ENCODE measurements around the gene ZNFX1. TPM values are rescaled to one million over a fixed set of nuclear protein-coding genes. Genes with fewer than 3 reads are reported as not detected.

The ZNFX1 gene
- total and polyA plus RNA-seq, 9 of the 15 experiments (the other 6 are each of a cell fraction or from before 2014, with no cell fraction given) = 3.8 to 13.8 (median 10.3) TPM

- ATAC-seq = peak; percentile 19; the same call in 2 of the 3 replicates
- intact Hi-C loops (cut with micrococcal nuclease) = loop anchor here (5.0 kb wide), 1 partner anchor 38 kb away; no protein-coding TSS in a partner anchor
- Histone ChIP-seq H2AFZ (ENCODE audit: low read depth, low read length) (peak overlapping the region; percentile 98), H3K9ac (ENCODE audit: insufficient read depth in 1 of 2, low read depth in 2 of 2, low read length in 2 of 2) (peak overlapping the region; percentile 90 to 97), H4K20me1 (replicated peaks; ENCODE audit: control insufficient read depth, insufficient read depth, low read length) (no peaks in the 10 kb centered on the region), H3K27ac (ENCODE audit: extremely low read depth, low read depth, low read length) (peak overlapping the region; percentile 76), H3K4me3 (peak overlapping the region; percentile 77), H3K27me3 (ENCODE audit: control insufficient read depth in 2 of 2, insufficient read depth in 2 of 2, low read length in 2 of 2) (no peaks in the 10 kb centered on the region), H3K4me1 (replicated peaks in 1 of 2; ENCODE audit: control insufficient read depth in 2 of 2, insufficient read depth in 2 of 2, low read length in 2 of 2) (peaks cover 14 to 19% of the 10 kb centered on the region in 2 experiments; a peak in 4 of 5 replicates), H3K79me2 (ENCODE audit: control insufficient read depth, insufficient read depth, low read length) (peaks cover 22% of the 10 kb centered on the region), H3K9me3 (replicated peaks; ENCODE audit: control insufficient read depth, insufficient read depth, low read depth, low read length) (no peaks in the 10 kb centered on the region), H3K4me2 (ENCODE audit: insufficient read depth, low read length) (peak overlapping the region; percentile 98), H3K9me1 (ENCODE audit: control insufficient read depth, insufficient read depth, low read length) (no peaks in the 10 kb centered on the region), H3K36me3 (ENCODE audit: control insufficient read depth, insufficient read depth, low read length) (peaks cover 42% of the 10 kb centered on the region)
- in situ Hi-C loops (cut with MboI) = loop anchor here (5.0 kb wide), 1 partner anchor 88 kb away; no protein-coding TSS in a partner anchor
- WGBS (ENCODE audit: insufficient coverage, low coverage, missing lambda C conversion rate) = 24% methylated on average over 23 of the region's 28 CpGs
- DNase-seq (ENCODE audit: extremely low read depth in 1 of 4, low spot score in 3 of 4) = peak in 2 of 4 experiments; percentile 32 to 33
- FAIRE-seq = peak; percentile 44
- CTCF ChIA-PET (ENCODE audit: low intra/inter-chr PET ratio) = no interaction called here
- POLR2A ChIA-PET = interaction anchor here (0.7 kb wide), 2 partner anchors 8 to 320 kb away, joined by 3 to 4 read pairs; no protein-coding TSS in a partner anchor
- no TSS peak for BruUV-seq (replicated peaks)
- no peak for TF ChIP-seq FOXK2 (conservative IDR thresholded peaks at IDR 0.05 in 1 of 2, IDR thresholded peaks at IDR 0.05 in 1 of 2; ENCODE audit: low read depth in 2 of 2)
- TF ChIP-seq EGR1 (conservative IDR thresholded peaks at IDR 0.05) = peak; percentile 55
- TF ChIP-seq, protein P1, sequence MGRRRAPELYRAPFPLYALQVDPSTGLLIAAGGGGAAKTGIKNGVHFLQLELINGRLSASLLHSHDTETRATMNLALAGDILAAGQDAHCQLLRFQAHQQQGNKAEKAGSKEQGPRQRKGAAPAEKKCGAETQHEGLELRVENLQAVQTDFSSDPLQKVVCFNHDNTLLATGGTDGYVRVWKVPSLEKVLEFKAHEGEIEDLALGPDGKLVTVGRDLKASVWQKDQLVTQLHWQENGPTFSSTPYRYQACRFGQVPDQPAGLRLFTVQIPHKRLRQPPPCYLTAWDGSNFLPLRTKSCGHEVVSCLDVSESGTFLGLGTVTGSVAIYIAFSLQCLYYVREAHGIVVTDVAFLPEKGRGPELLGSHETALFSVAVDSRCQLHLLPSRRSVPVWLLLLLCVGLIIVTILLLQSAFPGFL (CRISPR knock-in tag; IDR thresholded peaks at IDR 0.05) = no peak
- TF ChIP-seq, protein P2, sequence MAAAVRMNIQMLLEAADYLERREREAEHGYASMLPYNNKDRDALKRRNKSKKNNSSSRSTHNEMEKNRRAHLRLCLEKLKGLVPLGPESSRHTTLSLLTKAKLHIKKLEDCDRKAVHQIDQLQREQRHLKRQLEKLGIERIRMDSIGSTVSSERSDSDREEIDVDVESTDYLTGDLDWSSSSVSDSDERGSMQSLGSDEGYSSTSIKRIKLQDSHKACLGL (CRISPR knock-in tag; IDR thresholded peaks at IDR 0.05; ENCODE audit: borderline replicate concordance, poor library complexity, severe bottlenecking) = no peak
- no peak for TF ChIP-seq NUFIP1 (IDR thresholded peaks at IDR 0.05; ENCODE audit: partially characterized antibody)
- TF ChIP-seq POLR2G (IDR thresholded peaks at IDR 0.05; ENCODE audit: low read depth, low read length) = peak; percentile 57; the same call in 1 of the 2 replicates
- TF ChIP-seq, protein P3, sequence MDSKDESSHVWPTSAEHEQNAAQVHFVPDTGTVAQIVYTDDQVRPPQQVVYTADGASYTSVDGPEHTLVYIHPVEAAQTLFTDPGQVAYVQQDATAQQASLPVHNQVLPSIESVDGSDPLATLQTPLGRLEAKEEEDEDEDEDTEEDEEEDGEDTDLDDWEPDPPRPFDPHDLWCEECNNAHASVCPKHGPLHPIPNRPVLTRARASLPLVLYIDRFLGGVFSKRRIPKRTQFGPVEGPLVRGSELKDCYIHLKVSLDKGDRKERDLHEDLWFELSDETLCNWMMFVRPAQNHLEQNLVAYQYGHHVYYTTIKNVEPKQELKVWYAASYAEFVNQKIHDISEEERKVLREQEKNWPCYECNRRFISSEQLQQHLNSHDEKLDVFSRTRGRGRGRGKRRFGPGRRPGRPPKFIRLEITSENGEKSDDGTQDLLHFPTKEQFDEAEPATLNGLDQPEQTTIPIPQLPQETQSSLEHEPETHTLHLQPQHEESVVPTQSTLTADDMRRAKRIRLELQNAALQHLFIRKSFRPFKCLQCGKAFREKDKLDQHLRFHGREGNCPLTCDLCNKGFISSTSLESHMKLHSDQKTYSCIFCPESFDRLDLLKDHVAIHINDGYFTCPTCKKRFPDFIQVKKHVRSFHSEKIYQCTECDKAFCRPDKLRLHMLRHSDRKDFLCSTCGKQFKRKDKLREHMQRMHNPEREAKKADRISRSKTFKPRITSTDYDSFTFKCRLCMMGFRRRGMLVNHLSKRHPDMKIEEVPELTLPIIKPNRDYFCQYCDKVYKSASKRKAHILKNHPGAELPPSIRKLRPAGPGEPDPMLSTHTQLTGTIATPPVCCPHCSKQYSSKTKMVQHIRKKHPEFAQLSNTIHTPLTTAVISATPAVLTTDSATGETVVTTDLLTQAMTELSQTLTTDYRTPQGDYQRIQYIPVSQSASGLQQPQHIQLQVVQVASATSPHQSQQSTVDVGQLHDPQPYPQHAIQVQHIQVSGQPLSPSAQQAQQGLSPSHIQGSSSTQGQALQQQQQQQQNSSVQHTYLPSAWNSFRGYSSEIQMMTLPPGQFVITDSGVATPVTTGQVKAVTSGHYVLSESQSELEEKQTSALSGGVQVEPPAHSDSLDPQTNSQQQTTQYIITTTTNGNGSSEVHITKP (IDR thresholded peaks at IDR 0.05; ENCODE audit: partially characterized antibody) = peak; percentile 68
- TF ChIP-seq SIN3A (IDR thresholded peaks at IDR 0.05; ENCODE audit: borderline replicate concordance in 2 of 2, control insufficient read depth in 1 of 2, low read depth in 2 of 2, low read length in 2 of 2) = no peak; a peak in 1 of 4 replicates
- TF ChIP-seq, protein P4, sequence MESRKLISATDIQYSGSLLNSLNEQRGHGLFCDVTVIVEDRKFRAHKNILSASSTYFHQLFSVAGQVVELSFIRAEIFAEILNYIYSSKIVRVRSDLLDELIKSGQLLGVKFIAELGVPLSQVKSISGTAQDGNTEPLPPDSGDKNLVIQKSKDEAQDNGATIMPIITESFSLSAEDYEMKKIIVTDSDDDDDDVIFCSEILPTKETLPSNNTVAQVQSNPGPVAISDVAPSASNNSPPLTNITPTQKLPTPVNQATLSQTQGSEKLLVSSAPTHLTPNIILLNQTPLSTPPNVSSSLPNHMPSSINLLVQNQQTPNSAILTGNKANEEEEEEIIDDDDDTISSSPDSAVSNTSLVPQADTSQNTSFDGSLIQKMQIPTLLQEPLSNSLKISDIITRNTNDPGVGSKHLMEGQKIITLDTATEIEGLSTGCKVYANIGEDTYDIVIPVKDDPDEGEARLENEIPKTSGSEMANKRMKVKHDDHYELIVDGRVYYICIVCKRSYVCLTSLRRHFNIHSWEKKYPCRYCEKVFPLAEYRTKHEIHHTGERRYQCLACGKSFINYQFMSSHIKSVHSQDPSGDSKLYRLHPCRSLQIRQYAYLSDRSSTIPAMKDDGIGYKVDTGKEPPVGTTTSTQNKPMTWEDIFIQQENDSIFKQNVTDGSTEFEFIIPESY (CRISPR knock-in tag; IDR thresholded peaks at IDR 0.05) = 0 out of 2 replicates have a peak, but pooled peaks have one; percentile 17
- TF ChIP-seq RBFOX2 (IDR thresholded peaks at IDR 0.05; ENCODE audit: low read depth, low read length) = peak; percentile 71
- peak; percentile 9 for TF ChIP-seq TBP (optimal IDR thresholded peaks at IDR 0.05; ENCODE audit: low read depth, low read length)
Measured at GRCh38 chr20:49219924-49220831, 57.7 kb downstream of the ZNFX1 start.
